SK-N-SH treated with all-trans-retinoic acid at 6 μM for 48 hours (cell line): ENCODE results near the gene OCEL1.

Experiments used
- ATAC-seq: fragments of 200-7000 bp; cut with Tn5 transposase; 3 replicates; pipeline ENCODE4 v1.9.1; 2020; ENCODE audit warnings: mild to moderate bottlenecking, moderate library complexity
- ARNTL ChIP-seq: fragments of 450-650 bp; formaldehyde crosslinking; IDR thresholded peaks from 2 replicates; pipeline ENCODE4 v1.5.0; 2020; ENCODE audit warnings: low read depth, mild to moderate bottlenecking, moderate library complexity, borderline replicate concordance
- BACH2 ChIP-seq: fragments of 250-450 bp; sonication (Bioruptor Pico); IDR thresholded peaks from 2 replicates; pipeline ENCODE4 v1.9.0; 2021; ENCODE audit warnings: mild to moderate bottlenecking, borderline replicate concordance
- CSDC2 ChIP-seq: fragments of 250-450 bp; sonication (Bioruptor Pico); IDR thresholded peaks from 2 replicates; pipeline ENCODE4 v1.5.0; 2020; ENCODE audit warnings: mild to moderate bottlenecking, moderate library complexity
- ESRRG ChIP-seq: fragments of 250-450 bp; sonication (Bioruptor Pico); IDR thresholded peaks from 2 replicates; pipeline ENCODE4 v1.6.1; 2021; ENCODE audit warnings: mild to moderate bottlenecking
- PPARA ChIP-seq: fragments of 250-450 bp; sonication (Bioruptor Pico); IDR thresholded peaks from 2 replicates; pipeline ENCODE4 v1.5.0; 2020; ENCODE audit warnings: mild to moderate bottlenecking, borderline replicate concordance
- RARB ChIP-seq: fragments of 250-450 bp; sonication (Bioruptor Pico); IDR thresholded peaks from 2 replicates; pipeline ENCODE4 v1.8.0; 2021; ENCODE audit warnings: mild to moderate bottlenecking, moderate library complexity
- SNAI2 ChIP-seq: fragments of 250-450 bp; sonication (Bioruptor Pico); IDR thresholded peaks from 2 replicates; pipeline ENCODE4 v1.5.0; 2020; ENCODE audit warnings: mild to moderate bottlenecking, moderate library complexity
- TCF4 ChIP-seq: fragments of 250-450 bp; sonication (Bioruptor Pico); IDR thresholded peaks from 2 replicates; pipeline ENCODE4 v1.8.0; 2021; ENCODE audit warnings: mild to moderate bottlenecking, moderate library complexity, borderline replicate concordance
- ZC3H10 ChIP-seq: fragments of 250-450 bp; sonication (Bioruptor Pico); IDR thresholded peaks from 2 replicates; pipeline ENCODE4 v1.5.1; 2021; ENCODE audit warnings: mild to moderate bottlenecking, moderate library complexity
- ZFP3 ChIP-seq: fragments of 250-450 bp; sonication (Bioruptor Pico); IDR thresholded peaks from 2 replicates; pipeline ENCODE4 v1.5.0; 2020; ENCODE audit warnings: mild to moderate bottlenecking, moderate library complexity
- ZNF565 ChIP-seq: fragments of 450-650 bp; formaldehyde crosslinking; conservative IDR thresholded peaks from 2 replicates; pipeline ENCODE4 v1.5.0; 2020; ENCODE audit warnings: low read depth, mild to moderate bottlenecking, moderate library complexity
- ZNF70 ChIP-seq: fragments of 450-650 bp; formaldehyde crosslinking; IDR thresholded peaks from 2 replicates; pipeline ENCODE4 v1.5.0; 2020; ENCODE audit warnings: mild to moderate bottlenecking, moderate library complexity
- ZNF8 ChIP-seq: fragments of 450-650 bp; formaldehyde crosslinking; IDR thresholded peaks from 2 replicates; pipeline ENCODE4 v1.5.0; 2020; ENCODE audit warnings: mild to moderate bottlenecking, moderate library complexity
- TF ChIP-seq, protein P1 (sequence below): fragments of 250-450 bp; sonication (Bioruptor Pico); IDR thresholded peaks from 2 replicates; pipeline ENCODE4 v1.8.0; 2021; ENCODE audit warnings: low read depth, mild to moderate bottlenecking, moderate library complexity, borderline replicate concordance
- TF ChIP-seq, protein P2 (sequence below): fragments of 250-450 bp; sonication (Bioruptor Pico); IDR thresholded peaks from 2 replicates; pipeline ENCODE4 v1.5.1; 2020; ENCODE audit warnings: low read depth, mild to moderate bottlenecking, moderate library complexity
- TF ChIP-seq, protein P3 (sequence below): fragments of 250-450 bp; sonication (Bioruptor Pico); IDR thresholded peaks from 2 replicates; pipeline ENCODE4 v1.5.1; 2021; ENCODE audit warnings: mild to moderate bottlenecking, moderate library complexity
- TF ChIP-seq, protein P4 (sequence below): fragments of 250-450 bp; sonication (Bioruptor Pico); IDR thresholded peaks from 2 replicates; pipeline ENCODE4 v1.8.0; 2020; ENCODE audit warnings: mild to moderate bottlenecking, moderate library complexity, borderline replicate concordance

Gene OCEL1

DNA sequence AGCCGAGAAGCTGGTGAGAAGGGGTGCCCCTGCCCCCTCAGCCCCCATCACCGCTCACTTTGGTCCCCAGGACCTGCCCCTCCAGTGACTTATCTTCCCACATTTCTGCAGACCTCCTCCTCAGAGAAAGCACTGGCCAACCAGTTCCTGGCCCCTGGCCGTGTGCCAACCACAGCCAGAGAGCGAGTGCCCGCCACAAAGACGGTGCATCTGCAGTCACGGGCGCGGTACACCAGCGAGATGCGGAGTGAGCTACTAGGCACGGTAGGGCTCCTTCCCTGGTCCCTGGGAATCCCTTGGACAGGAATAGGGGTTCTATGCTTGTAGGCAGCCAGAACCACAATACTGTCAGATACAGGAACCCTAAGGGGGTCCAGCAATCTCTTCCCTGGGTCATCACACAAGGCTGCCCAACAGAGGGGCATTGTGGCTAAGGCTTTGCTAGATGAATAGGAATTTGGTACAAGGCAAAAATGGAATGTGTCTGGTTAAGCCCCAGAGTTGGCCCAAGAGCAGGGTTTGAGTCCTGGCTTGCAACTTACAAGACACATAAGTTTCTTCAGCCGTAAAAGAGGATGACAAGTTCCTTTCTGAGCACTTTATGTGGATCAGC lies 9.9 kb upstream of the OCEL1 start:
- ATAC-seq: no peak
- TF ChIP-seq ZFP3 (peak; percentile 97), ZNF565 (CRISPR knock-in tag) (no peak)

DNA sequence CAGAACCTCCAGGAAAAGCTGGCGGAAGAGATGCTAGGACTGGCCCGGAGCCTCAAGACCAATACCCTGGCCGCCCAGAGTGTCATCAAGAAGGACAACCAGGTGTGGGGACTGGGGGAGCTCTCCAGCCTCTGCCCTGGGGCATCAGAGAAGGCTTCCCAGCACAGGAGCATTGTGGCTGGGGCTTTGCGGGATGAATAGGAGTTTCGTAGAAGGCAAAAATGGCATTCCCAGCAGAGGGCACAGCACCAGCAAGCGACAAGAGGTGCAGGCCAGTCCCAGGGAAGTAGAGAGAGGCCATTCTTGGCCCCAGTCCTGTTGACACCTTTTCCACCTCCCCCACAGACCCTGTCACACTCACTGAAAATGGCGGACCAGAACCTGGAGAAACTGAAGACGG lies 6.7 kb upstream of the OCEL1 start:
- TF ChIP-seq, protein P1, sequence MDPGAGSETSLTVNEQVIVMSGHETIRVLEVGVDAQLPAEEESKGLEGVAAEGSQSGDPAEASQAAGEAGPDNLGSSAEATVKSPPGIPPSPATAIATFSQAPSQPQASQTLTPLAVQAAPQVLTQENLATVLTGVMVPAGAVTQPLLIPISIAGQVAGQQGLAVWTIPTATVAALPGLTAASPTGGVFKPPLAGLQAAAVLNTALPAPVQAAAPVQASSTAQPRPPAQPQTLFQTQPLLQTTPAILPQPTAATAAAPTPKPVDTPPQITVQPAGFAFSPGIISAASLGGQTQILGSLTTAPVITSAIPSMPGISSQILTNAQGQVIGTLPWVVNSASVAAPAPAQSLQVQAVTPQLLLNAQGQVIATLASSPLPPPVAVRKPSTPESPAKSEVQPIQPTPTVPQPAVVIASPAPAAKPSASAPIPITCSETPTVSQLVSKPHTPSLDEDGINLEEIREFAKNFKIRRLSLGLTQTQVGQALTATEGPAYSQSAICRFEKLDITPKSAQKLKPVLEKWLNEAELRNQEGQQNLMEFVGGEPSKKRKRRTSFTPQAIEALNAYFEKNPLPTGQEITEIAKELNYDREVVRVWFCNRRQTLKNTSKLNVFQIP (CRISPR knock-in tag): no peak
- TF ChIP-seq ZFP3 (peak; percentile 99), ARNTL (CRISPR knock-in tag) (no peak), ESRRG (CRISPR knock-in tag) (no peak), SNAI2 (CRISPR knock-in tag) (no peak)
- ATAC-seq: no peak

DNA sequence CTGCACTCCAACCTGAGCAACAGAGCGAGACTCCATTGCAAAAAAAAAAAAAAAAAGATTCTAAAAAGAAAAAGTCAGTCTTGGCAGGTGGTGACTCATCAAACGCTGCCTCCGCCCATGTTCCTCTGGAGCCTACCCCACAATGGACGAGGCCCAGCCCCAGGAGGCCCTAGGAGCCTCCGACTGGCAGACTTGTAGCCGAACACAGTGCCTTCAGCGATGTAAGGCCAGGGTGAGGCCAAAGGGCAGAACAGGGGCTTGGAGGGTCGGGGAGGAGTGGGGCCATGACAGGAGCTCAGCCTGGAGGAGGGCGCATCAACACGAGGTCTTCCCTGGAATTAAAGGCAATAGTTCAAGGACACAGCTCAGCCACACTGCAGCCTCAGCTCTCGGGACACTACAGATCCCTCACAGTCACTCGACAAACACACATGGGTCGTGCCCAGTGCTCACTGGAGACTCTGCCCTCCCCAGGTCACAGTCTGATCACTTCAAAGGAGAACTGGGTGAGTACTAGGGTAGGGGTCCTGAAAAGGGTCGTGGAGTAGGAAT lies 5.7 kb upstream of the OCEL1 start:
- peak; percentile 45 for ATAC-seq

DNA sequence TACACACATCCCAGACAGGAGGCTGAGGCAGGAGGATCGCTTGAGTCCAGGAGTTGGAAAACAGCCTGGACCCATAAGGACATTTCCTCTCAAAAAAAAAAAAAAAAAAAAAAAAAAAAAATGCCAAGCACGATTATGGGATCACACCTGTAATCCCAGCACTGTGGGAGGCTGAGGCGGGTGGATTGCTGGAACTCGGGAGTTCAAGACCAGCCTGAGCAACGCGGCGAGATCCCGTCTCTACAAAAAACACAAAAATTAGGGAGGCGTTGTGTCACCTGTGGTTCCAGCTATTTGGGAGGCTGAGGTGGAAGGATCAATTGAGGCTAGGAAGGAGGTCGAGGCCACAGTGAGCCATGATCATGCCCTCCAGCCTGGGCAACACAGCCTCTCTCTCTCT lies 973 bp upstream of the OCEL1 start:
- no peak for TF ChIP-seq PPARA (CRISPR knock-in tag)
- TF ChIP-seq RARB (CRISPR knock-in tag): no peak
- TF ChIP-seq, all 23 proteins: peak for 0

More for the DNA sequence above, 5.7 kb upstream of the OCEL1 start:
- TF ChIP-seq ESRRG (CRISPR knock-in tag) (no peak), ZNF8 (CRISPR knock-in tag) (no peak), PPARA (CRISPR knock-in tag) (no peak), ZFP3 (no peak), ZC3H10 (CRISPR knock-in tag) (no peak), BACH2 (CRISPR knock-in tag) (no peak), ZNF70 (CRISPR knock-in tag) (no peak)
- TF ChIP-seq, protein P1 (CRISPR knock-in tag): no peak
- TF ChIP-seq, protein P2, sequence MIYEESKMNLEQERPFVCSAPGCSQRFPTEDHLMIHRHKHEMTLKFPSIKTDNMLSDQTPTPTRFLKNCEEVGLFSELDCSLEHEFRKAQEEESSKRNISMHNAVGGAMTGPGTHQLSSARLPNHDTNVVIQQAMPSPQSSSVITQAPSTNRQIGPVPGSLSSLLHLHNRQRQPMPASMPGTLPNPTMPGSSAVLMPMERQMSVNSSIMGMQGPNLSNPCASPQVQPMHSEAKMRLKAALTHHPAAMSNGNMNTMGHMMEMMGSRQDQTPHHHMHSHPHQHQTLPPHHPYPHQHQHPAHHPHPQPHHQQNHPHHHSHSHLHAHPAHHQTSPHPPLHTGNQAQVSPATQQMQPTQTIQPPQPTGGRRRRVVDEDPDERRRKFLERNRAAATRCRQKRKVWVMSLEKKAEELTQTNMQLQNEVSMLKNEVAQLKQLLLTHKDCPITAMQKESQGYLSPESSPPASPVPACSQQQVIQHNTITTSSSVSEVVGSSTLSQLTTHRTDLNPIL (CRISPR knock-in tag): no peak
- TF ChIP-seq, protein P3, sequence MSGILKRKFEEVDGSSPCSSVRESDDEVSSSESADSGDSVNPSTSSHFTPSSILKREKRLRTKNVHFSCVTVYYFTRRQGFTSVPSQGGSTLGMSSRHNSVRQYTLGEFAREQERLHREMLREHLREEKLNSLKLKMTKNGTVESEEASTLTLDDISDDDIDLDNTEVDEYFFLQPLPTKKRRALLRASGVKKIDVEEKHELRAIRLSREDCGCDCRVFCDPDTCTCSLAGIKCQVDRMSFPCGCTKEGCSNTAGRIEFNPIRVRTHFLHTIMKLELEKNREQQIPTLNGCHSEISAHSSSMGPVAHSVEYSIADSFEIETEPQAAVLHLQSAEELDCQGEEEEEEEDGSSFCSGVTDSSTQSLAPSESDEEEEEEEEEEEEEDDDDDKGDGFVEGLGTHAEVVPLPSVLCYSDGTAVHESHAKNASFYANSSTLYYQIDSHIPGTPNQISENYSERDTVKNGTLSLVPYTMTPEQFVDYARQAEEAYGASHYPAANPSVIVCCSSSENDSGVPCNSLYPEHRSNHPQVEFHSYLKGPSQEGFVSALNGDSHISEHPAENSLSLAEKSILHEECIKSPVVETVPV (CRISPR knock-in tag): no peak

DNA sequence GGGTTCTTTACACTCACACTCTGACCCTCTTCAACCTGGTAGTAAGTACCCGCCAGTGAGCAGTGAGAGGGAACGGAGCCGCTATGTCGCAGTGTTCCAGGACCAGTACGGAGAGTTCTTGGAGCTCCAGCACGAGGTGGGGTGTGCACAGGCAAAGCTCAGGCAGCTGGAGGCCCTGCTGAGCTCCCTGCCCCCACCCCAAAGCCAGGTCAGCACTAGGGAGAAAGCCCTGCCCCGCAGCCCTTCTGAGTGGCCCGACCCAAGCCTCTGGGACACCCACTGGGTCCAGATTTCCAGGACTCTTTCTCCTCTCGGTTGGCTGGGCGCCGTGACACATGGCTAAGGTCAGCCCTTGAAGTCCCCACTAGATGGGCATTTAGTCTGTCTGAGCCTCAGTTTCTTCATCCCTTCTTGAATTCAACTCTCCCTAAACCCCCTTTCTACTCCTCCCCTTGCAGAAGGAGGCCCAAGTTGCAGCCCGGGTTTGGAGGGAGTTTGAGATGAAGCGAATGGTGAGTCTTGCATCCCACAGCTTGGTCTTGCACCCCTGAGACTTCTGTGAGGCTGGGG lies 1.9 kb downstream of the OCEL1 start:
- ATAC-seq: no peak
- TF ChIP-seq CSDC2 (CRISPR knock-in tag) (no peak), RARB (CRISPR knock-in tag) (no peak), TCF4 (no peak), SNAI2 (CRISPR knock-in tag) (no peak), ZC3H10 (CRISPR knock-in tag) (no peak)
- TF ChIP-seq, protein P4, sequence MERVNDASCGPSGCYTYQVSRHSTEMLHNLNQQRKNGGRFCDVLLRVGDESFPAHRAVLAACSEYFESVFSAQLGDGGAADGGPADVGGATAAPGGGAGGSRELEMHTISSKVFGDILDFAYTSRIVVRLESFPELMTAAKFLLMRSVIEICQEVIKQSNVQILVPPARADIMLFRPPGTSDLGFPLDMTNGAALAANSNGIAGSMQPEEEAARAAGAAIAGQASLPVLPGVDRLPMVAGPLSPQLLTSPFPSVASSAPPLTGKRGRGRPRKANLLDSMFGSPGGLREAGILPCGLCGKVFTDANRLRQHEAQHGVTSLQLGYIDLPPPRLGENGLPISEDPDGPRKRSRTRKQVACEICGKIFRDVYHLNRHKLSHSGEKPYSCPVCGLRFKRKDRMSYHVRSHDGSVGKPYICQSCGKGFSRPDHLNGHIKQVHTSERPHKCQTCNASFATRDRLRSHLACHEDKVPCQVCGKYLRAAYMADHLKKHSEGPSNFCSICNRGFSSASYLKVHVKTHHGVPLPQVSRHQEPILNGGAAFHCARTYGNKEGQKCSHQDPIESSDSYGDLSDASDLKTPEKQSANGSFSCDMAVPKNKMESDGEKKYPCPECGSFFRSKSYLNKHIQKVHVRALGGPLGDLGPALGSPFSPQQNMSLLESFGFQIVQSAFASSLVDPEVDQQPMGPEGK: no peak

More for the DNA sequence above, 973 bp upstream of the OCEL1 start:
- no peak for ATAC-seq
